ENCODE data around the gene PFDN4. TPM values are rescaled to one million over a fixed set of nuclear protein-coding genes. Genes with fewer than 3 reads are reported as not detected.

Gene PFDN4
- total RNA-seq, 1 donor from 2014 or later: 18.9 TPM

DNA sequence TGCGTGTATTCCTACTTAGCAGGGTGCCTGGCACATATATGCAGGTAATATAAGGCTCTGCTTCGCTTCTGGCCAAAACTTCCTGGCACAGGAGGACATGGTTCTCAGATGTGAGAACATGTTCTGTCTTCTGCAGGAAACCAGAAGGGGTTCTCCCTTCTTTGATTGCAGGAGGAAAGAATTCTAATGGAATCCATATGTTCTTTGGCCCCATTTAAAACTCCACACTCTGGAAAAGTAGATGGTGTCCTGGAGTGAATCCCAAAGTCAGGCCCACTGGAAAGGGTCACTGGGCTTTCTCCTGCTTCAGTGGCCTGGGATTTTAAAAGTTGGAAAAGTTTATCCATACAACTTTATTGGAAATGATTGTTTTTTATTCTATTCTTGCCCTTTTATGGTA, 17.7 kb upstream of the PFDN4 start:
- DNase-seq (ENCODE audit: extremely low spot score, unreplicated experiment): no peak
- Mint-ChIP-seq H3K27me3 (ENCODE audit: unreplicated experiment) (peaks cover 24% of the 10 kb centered on the region), H3K27ac (ENCODE audit: unreplicated experiment) (no peak overlapping the region), H3K4me3 (ENCODE audit: unreplicated experiment) (no peak overlapping the region), H3K4me1 (ENCODE audit: unreplicated experiment) (no peaks in the 10 kb centered on the region), H3K9me3 (ENCODE audit: unreplicated experiment) (no peaks in the 10 kb centered on the region), H3K36me3 (ENCODE audit: unreplicated experiment) (no peaks in the 10 kb centered on the region)
- TF ChIP-seq, protein P1, sequence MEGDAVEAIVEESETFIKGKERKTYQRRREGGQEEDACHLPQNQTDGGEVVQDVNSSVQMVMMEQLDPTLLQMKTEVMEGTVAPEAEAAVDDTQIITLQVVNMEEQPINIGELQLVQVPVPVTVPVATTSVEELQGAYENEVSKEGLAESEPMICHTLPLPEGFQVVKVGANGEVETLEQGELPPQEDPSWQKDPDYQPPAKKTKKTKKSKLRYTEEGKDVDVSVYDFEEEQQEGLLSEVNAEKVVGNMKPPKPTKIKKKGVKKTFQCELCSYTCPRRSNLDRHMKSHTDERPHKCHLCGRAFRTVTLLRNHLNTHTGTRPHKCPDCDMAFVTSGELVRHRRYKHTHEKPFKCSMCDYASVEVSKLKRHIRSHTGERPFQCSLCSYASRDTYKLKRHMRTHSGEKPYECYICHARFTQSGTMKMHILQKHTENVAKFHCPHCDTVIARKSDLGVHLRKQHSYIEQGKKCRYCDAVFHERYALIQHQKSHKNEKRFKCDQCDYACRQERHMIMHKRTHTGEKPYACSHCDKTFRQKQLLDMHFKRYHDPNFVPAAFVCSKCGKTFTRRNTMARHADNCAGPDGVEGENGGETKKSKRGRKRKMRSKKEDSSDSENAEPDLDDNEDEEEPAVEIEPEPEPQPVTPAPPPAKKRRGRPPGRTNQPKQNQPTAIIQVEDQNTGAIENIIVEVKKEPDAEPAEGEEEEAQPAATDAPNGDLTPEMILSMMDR (IDR thresholded peaks at IDR 0.05): no peak

DNA sequence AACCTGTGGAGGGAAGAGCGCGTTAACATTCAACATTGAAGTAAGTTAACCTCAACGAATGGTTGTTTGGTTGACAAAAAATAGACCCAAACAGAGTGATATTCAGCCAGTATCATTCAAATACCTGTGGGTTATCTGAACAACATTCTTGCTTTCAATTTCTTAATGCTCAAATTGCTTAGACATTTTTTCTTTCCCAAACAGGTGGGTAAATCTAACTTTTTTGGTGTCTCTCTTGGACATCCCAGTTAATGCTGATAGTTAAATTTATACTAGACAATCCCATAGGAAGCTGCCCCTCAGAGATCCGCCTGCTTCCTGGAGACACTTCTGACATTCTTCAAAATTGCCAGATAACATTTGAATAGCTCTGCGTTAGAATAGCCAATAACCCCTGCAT, 14.1 kb upstream of the PFDN4 start:
- no peak overlapping the region for H3K27ac Mint-ChIP-seq (ENCODE audit: unreplicated experiment)
- no peaks in the 10 kb centered on the region for H3K9me3 Mint-ChIP-seq (ENCODE audit: unreplicated experiment)

DNA sequence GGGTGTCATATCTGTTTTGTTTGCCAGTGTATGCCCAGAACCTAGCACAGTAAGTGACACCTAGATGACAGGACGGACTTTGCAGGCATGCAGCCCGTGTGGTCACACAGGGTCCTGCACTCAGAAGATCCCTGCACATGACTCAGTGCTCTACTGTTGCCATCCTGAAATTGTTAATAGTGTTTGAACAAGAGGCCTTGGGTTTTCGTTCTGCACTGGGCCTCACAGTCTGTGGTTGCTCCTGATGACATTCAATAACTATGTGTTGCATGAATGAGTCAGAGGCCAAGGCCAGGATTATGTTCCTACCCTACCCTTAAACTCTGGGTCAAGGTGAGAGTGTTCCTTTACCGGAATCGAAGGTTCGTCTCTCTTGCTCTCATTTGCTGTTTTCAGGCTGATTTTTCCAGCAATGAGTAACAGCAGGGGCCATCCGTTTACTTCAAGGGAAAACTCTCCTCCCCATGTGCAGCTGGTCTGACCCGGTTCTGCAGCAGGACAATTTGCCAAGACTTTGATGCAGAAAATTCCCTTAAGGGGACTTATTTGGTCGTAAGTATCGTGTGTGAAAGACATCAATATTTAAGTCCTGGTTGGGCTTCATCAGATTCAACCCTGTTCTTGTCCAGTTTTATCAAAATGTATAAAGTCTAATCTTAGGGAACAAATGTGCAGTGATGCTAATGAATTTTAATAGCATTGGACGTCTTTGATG, 13.0 kb upstream of the PFDN4 start:
- Mint-ChIP-seq H3K4me3 (ENCODE audit: unreplicated experiment) (no peak overlapping the region), H3K4me1 (ENCODE audit: unreplicated experiment) (no peaks in the 10 kb centered on the region)
- TF ChIP-seq, protein P1 (IDR thresholded peaks at IDR 0.05): no peak

More for the DNA sequence above, 14.1 kb upstream of the PFDN4 start:
- Mint-ChIP-seq H3K4me3 (ENCODE audit: unreplicated experiment) (no peak overlapping the region), H3K4me1 (ENCODE audit: unreplicated experiment) (no peaks in the 10 kb centered on the region), H3K27me3 (ENCODE audit: unreplicated experiment) (peaks cover 22% of the 10 kb centered on the region), H3K36me3 (ENCODE audit: unreplicated experiment) (no peaks in the 10 kb centered on the region)
- TF ChIP-seq, protein P1 (IDR thresholded peaks at IDR 0.05): no peak
- no peak for DNase-seq (ENCODE audit: extremely low spot score, unreplicated experiment)

DNA sequence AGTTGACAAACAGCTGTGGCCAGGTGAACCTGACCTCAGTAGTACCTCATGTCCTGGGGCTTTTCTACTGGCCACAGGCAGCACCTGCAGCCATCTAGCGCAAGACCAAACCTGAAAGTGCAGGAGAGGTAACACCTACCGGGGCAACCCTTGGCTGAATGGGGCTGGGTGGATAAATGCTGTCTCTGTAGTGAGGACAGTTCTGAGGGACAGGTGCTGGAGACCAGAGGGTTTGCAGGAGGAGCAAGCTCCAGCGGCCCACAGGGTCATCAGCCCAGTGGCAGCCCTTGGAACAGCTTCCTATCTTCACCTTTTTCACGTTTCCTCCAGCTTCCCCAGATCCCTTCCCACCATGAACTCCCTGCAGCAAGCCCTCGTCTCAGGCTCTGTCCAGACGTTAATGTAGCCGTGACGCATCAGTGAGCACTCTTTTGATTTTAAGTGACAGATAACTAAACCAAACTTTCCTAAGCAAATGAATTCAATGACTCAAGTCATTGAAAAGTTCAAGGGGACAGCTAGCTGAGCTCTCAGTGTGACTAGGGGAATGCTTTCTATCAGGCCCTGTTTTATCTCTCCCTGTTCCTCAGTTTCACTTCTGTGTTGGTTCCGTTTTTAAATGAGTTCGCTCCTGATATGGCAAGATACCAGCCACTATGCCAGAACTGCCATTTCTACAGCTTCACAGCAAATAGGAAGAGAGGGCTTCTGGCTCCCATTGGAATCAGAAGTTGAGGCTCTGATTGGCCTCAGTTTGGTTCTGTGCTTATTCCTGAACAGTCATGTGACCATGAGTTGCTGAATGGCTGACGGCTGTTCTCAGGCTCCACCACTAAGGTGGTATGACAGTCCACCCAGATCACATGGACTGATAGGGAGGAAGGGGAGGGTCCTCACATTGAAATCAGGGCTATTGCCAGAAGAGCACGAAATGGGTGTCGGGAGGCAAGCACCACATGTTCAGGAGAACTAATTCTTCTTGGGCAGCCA, 12.1 kb upstream of the PFDN4 start:
- H3K4me3 Mint-ChIP-seq (ENCODE audit: unreplicated experiment): no peak overlapping the region
- DNase-seq (ENCODE audit: extremely low spot score, unreplicated experiment): no peak
- H3K9me3 Mint-ChIP-seq (ENCODE audit: unreplicated experiment): no peaks in the 10 kb centered on the region
- TF ChIP-seq, protein P1 (IDR thresholded peaks at IDR 0.05): no peak
- peaks cover 23% of the 10 kb centered on the region for H3K27me3 Mint-ChIP-seq (ENCODE audit: unreplicated experiment)
- no peak overlapping the region for H3K27ac Mint-ChIP-seq (ENCODE audit: unreplicated experiment)
- H3K4me1 Mint-ChIP-seq (ENCODE audit: unreplicated experiment): no peaks in the 10 kb centered on the region
- no peaks in the 10 kb centered on the region for H3K36me3 Mint-ChIP-seq (ENCODE audit: unreplicated experiment)

More for the DNA sequence above, 13.0 kb upstream of the PFDN4 start:
- peaks cover 18% of the 10 kb centered on the region for H3K27me3 Mint-ChIP-seq (ENCODE audit: unreplicated experiment)
- H3K27ac Mint-ChIP-seq (ENCODE audit: unreplicated experiment): no peak overlapping the region
- H3K36me3 Mint-ChIP-seq (ENCODE audit: unreplicated experiment): no peaks in the 10 kb centered on the region
- no peaks in the 10 kb centered on the region for H3K9me3 Mint-ChIP-seq (ENCODE audit: unreplicated experiment)
- DNase-seq (ENCODE audit: extremely low spot score, unreplicated experiment): no peak

All from osteocyte (in vitro differentiated cells).